Activated T-helper 17 cell treated with anti-CD3 and anti-CD28 coated beads, Interleukin-2, amount 50 U/mL, for 72 hours (primary cell): ENCODE results near the gene PADI2. TPM values are rescaled to one million over a fixed set of nuclear protein-coding genes. Genes with fewer than 3 reads are reported as not detected.

Source experiments
- ATAC-seq: fragments of 150-1000 bp; cut with Tn5 transposase; replicated peaks from 2 replicates; pipeline ENCODE4 v1.10.0; 2021; ENCODE audit warnings: mild to moderate bottlenecking, moderate library complexity
- H3K27ac Mint-ChIP-seq: one replicate; pipeline ENCODE4 v1.8.0; 2022; ENCODE audit warnings: mixed read lengths
- H3K27me3 Mint-ChIP-seq: one replicate; pipeline ENCODE4 v1.8.0; 2022; ENCODE audit warnings: mixed read lengths
- H3K36me3 Mint-ChIP-seq: one replicate; pipeline ENCODE4 v1.8.0; 2022; ENCODE audit warnings: low read depth, mild to moderate bottlenecking, mixed read lengths
- H3K4me1 Mint-ChIP-seq: one replicate; pipeline ENCODE4 v1.8.0; 2022; ENCODE audit warnings: mixed read lengths
- H3K4me3 Mint-ChIP-seq: one replicate; pipeline ENCODE4 v1.8.0; 2022; ENCODE audit warnings: mild to moderate bottlenecking, mixed read lengths
- H3K9me3 Mint-ChIP-seq: one replicate; pipeline ENCODE4 v1.8.0; 2022; ENCODE audit warnings: mixed read lengths
- total RNA-seq, 2 donors: library from RNA; stranded (reverse); gene quantifications; one replicate each; pipeline ENCODE4 v1.2.3, GENCODE V29; 2022

PADI2 gene
- total RNA-seq, 2 donors from 2014 or later = 0.13 to 0.26 TPM

DNA sequence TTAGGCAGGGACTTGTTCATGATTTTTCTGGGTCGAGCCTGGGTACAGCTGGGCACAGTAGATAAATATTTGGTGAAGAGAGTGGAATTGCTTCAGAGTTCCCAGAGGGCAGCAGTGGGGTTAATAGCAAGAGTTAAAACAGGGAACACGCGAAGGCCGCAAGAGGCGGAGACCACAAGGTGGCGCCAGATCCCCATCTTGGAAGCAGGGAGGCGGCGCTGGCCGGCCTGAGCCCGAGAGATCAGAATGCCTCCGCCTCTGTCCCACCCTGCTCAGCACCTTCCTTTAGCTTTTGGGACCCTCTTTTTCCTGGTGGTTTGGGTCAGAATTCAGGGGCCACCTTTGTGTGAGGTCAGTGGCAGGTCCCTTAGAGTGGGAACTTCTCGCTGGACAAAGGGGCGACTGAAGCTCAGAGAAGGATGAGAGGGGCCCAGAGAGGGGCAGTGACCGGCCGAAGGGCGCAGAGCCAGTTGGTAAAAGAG, 6.5 kb upstream of the PADI2 start:
- Mint-ChIP-seq H3K36me3 (no peaks in the 10 kb centered on the region), H3K4me3 (no peak overlapping the region), H3K9me3 (no peaks in the 10 kb centered on the region), H3K27me3 (no peaks in the 10 kb centered on the region), H3K27ac (no peak overlapping the region), H3K4me1 (no peaks in the 10 kb centered on the region)
- peak; percentile 84 for ATAC-seq

DNA sequence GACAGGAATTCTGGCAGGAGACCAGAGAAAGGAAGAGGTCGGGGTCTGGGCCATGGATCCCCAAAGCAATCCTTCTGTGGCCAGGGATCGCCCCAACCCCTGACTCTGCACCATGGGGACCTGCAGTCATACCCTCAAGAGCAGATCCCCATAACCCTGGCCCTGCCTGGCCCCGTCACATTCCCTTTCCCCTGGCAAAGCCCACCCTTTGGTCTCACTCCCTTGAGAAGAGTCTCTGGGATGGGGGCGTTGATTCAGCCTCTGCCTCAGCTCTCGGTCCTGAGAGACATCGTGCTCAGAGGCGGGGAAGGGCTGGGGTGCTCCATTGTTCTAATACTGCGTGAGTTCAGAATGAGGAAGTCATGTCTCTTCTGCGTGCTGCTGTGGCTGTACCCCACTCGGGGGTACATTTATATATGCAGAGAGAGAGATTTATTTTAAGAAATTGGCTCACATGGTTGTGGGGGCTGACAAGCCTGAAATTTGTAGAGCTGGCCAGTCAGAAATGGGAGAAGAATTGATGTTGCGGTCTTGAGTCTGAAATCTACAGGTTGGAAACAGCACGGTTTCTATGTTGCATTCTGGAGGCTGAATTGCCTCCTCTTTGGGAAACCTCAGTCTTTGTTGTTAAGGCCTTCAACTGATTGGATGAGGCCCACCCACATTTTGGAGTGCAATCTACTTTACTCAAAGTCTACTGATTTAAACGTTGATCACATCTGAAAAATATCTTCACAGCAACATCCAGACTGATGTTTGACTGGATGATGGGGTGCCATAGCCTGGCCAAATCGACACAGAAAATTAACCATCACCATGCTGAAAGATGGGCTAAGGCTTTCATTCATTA, 4.2 kb upstream of the PADI2 start:
- Mint-ChIP-seq H3K27me3 (peaks cover 10% of the 10 kb centered on the region), H3K4me1 (no peaks in the 10 kb centered on the region), H3K9me3 (no peaks in the 10 kb centered on the region), H3K36me3 (no peaks in the 10 kb centered on the region), H3K27ac (no peak overlapping the region), H3K4me3 (no peak overlapping the region)
- ATAC-seq = no peak

DNA sequence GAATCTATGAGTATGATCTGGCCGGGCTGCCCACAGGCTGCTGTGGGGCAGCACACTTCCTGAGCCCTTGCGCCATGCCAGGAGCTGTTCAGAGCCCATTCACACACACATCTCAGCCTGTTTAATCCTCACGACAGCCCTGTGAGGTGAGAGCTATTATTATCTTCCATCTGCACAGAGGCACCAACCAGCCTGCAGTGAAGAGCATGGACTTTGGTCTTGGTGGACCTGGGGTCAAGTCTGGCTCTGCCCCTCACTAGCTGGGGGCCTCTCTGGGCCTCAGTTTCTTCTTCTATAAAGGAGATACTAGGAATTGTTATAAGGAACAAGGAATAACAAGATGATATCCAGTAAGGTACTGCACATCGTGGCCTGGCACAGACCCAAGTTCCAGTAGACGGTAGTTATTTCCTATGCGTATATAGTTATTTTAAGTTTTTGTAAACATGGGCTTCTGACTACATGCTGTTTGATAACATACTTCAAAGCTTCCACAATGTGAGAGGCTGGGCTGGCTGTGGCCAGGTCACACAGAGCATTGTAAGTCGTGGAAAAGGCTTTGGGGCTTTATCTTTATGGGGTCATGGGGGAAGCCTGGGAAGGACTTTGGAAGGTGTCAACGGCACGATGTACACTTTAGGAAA, 3.4 kb upstream of the PADI2 start:
- H3K27me3 Mint-ChIP-seq = peaks cover 17% of the 10 kb centered on the region
- H3K4me3 Mint-ChIP-seq = no peak overlapping the region
- H3K4me1 Mint-ChIP-seq = no peaks in the 10 kb centered on the region
- no peaks in the 10 kb centered on the region for H3K36me3 Mint-ChIP-seq
- ATAC-seq = no peak
- no peaks in the 10 kb centered on the region for H3K9me3 Mint-ChIP-seq
- no peak overlapping the region for H3K27ac Mint-ChIP-seq

DNA sequence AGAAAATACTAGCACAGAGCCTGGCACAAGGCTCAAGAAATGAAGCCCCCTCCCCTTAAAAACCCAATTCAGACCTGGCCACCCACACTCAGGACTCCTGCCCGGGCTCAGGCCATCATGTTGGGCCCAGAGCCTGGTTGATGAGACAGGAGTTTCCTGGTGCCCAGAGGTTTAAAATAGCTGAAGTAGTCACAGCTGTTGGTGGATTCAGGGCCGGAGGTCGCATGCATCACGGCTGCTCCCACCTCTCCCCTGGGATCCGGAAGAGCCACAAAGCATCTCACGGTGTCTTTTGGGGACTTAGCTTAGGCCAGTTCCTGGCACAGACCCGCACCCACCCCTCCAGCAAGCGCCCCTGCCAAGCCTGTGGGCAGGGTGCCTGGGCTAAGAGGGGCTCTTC, 2.6 kb upstream of the PADI2 start:
- Mint-ChIP-seq H3K27ac (no peak overlapping the region), H3K36me3 (no peaks in the 10 kb centered on the region), H3K27me3 (peaks cover 21% of the 10 kb centered on the region), H3K4me1 (no peaks in the 10 kb centered on the region), H3K9me3 (no peaks in the 10 kb centered on the region), H3K4me3 (no peak overlapping the region)
- no peak for ATAC-seq

DNA sequence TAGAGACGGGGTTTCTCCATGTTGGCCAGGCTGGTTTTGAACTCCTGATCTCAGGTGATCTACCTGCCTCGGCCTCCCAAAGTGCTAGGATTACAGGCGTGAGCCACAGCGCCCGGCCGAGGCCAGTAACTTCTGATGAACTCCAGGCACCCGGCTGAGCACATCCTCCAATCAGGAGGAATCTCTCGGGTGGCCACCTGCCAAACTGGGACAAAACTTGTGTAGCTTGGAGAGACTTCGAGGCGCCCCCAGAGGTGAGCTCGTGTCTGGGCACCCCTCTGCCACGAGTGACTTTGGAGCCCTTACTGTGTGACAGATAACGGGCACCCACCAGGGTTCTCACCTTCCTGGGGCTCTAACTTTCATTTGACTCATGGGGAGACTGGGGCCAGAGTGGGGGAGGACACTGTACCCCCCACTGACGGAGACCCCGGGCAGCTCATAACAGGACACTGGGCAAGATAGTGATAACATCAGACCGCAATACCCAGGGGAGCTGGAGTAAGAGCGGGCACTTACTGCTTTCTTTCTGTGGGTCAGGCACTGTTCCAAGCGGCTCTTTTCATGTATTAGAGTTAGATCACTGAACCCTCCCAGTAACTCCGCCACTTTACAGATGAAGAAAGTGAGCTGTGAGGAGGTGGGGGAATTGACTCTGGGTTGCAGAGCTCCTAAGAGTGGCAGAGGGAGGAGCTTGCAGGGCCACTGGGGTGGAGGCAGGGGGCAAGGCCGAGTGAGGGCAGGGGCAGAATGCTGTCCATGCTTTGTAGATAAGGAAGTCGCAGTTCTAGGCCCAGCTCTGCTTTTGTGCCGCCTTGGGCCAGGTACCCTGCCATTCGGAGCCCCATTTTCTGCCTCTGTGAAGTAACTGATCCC, 1.9 kb upstream of the PADI2 start:
- H3K4me1 Mint-ChIP-seq = no peaks in the 10 kb centered on the region
- H3K27ac Mint-ChIP-seq = no peak overlapping the region
- H3K27me3 Mint-ChIP-seq = peaks cover 28% of the 10 kb centered on the region
- no peaks in the 10 kb centered on the region for H3K9me3 Mint-ChIP-seq
- no peaks in the 10 kb centered on the region for H3K36me3 Mint-ChIP-seq
- H3K4me3 Mint-ChIP-seq = no peak overlapping the region
- no peak for ATAC-seq

DNA sequence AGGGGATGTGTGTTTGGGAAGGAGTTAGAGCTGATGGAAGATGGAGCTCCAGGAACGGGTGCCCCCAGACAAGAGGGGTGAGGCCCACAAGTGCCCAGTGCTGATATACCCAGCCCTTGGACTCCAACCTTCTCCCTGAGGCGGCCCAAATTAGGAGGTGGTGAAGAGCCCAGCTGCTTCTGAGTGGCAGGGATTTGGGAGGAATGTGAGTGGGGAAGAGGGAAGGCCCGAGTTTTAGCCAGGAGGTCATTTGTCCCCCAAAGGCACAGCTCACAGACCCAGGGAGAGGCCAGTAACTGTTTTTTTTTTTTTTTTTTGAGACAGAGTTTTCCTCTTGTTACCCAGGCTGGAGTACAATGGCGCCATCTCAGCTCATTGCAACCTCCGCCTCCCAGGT, 1.2 kb upstream of the PADI2 start:
- H3K4me1 Mint-ChIP-seq = no peaks in the 10 kb centered on the region
- H3K4me3 Mint-ChIP-seq = no peak overlapping the region
- no peaks in the 10 kb centered on the region for H3K9me3 Mint-ChIP-seq
- H3K36me3 Mint-ChIP-seq = no peaks in the 10 kb centered on the region
- H3K27me3 Mint-ChIP-seq = peaks cover 35% of the 10 kb centered on the region
- ATAC-seq = no peak
- H3K27ac Mint-ChIP-seq = no peak overlapping the region

DNA sequence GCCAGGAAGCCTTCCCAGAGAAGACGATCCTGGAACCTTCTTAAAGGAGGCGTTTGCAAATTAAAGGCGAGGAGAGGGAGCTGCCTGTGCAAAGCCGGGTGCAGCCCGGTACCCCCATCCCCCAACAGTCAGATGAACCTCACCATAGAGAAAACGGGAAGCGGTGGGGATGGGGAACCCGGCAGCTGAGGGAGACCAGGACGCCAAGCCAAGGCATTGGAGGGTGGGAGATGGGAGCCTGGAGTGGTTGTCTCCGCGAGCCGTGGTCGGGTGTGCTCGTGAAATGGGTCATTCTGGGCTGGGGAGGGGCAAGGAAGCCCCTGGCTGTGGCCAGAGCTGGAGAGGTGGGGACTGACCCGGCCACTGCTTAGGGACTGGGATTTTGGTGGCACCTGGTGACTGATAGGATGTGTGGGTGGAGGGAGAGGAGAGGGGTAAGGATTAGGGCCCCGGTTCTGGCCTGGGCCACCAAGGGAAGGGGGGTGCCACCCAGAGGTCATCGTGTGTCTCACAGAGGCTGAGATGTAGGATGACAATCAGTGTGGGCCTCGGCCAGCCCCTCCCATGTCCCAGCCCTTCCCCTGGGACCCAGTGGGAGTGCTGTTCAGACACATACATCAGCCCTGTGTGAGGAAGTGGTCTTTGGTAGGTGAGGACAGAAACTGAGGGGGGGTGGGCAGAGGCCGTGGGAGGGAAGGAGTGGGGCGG, 676 bp upstream of the PADI2 start:
- H3K9me3 Mint-ChIP-seq = no peaks in the 10 kb centered on the region
- no peak overlapping the region for H3K27ac Mint-ChIP-seq
- H3K4me1 Mint-ChIP-seq = no peaks in the 10 kb centered on the region
- no peak for ATAC-seq
- no peaks in the 10 kb centered on the region for H3K36me3 Mint-ChIP-seq
- peak overlapping the region; percentile 36 for H3K4me3 Mint-ChIP-seq
- H3K27me3 Mint-ChIP-seq = peaks cover 40% of the 10 kb centered on the region

DNA sequence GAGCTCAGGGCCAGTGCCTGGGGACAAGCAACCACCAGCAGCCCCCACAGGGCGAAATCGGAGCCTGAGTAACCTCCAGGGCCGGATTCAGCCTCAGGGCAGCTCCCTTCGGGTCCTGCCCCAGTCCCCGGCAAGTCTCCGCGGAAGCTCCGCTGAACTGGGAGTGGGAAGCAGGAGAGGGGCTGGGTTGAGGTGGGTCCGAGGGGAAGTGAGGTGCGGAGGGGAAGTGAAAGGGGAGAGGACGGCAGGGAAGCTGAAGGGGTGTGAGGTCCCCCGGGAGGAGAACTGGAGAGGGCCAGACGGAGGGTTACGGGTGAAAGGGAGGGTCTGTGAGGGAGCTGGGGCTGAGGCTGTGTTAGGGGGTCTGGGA, 560 bp downstream of the PADI2 start:
- ATAC-seq = no peak
- H3K4me3 Mint-ChIP-seq = peak overlapping the region; percentile 23
- H3K36me3 Mint-ChIP-seq = no peaks in the 10 kb centered on the region
- H3K4me1 Mint-ChIP-seq = no peaks in the 10 kb centered on the region
- no peak overlapping the region for H3K27ac Mint-ChIP-seq
- H3K27me3 Mint-ChIP-seq = peaks cover 41% of the 10 kb centered on the region
- H3K9me3 Mint-ChIP-seq = no peaks in the 10 kb centered on the region

DNA sequence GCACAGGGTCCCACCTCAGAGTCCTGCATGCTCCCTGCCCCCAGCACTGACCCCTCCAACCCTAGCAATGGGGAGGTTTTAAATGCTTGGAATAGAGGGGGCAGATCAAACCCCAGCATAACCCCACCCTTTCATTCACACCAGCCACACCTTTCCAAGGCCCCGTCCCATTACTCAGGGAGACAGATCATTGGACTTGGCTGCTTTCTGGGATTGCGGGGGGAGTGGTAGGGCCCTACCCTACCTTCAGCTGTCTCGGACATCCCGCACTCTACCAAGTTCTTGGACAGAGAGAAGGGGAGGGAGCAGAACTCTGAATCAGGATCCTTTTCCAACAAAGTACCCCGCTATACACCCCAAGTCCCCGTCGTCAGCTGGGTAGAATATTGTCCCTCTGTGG, 983 bp downstream of the PADI2 start:
- no peaks in the 10 kb centered on the region for H3K4me1 Mint-ChIP-seq
- no peaks in the 10 kb centered on the region for H3K9me3 Mint-ChIP-seq
- H3K27ac Mint-ChIP-seq = no peak overlapping the region
- peaks cover 41% of the 10 kb centered on the region for H3K27me3 Mint-ChIP-seq
- peak overlapping the region; percentile 23 for H3K4me3 Mint-ChIP-seq
- ATAC-seq = no peak
- H3K36me3 Mint-ChIP-seq = no peaks in the 10 kb centered on the region

DNA sequence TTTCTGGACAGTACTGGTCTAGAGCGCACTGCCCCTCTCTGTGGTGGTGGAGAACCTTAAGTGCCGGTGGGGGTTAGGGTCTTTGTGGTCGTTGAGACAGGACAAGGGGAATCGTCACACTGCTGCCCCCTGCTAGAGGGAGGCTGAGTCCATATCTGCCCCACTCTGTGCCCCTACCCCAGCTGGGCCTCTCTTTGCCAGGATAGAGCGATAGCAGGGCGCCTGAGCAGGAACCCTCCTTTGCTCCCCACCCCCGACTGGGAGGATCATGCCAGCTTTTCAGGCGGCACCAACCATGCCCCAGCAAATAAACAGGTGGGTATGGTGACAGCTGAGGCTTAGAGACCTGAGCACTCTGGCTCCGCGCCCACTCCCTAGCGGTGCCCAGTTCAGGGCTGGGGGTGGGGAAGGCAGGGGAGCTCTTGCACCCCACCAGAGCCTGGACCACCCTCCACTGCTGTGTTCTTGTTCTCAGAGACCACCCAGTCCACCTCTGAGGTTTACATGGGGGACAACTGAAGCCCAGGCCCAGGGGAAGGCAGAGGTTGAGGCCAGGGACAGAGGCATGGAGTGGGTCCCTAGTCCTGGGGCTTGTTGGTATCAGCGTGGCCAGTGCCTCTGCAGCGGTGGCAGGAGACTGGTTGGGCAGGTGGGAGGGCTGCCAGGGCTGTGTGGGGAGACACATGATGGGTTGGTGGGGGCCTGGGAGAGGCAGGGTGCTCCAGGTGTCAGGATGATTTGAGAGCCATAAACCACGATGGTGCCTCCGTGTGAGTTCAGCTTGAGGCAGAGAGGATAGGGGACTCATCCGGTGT, 1.6 kb downstream of the PADI2 start:
- ATAC-seq = no peak
- Mint-ChIP-seq H3K36me3 (no peaks in the 10 kb centered on the region), H3K27me3 (peaks cover 41% of the 10 kb centered on the region), H3K9me3 (no peaks in the 10 kb centered on the region), H3K4me1 (no peaks in the 10 kb centered on the region), H3K4me3 (peak overlapping the region; percentile 23), H3K27ac (no peak overlapping the region)

DNA sequence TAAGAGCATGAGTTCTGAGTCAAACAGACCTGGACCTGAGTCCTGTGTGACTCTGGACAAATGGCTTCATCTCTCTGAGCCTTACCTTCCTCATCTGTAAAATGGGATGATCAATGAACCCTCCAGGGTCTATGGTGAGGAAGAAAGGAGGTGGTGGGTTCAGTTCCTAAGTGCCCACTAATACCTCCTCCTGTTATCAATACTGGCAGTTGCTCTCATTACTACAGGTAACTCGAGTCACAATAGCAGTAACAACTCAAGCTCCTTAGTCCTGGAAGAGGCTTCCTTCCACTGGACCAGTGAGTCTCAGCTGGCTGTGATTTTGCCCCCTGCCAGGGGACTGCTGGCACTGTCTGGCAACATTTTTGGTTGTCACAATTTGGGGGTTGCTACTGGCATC, 2.6 kb downstream of the PADI2 start:
- Mint-ChIP-seq H3K4me1 (no peaks in the 10 kb centered on the region), H3K4me3 (no peak overlapping the region), H3K9me3 (no peaks in the 10 kb centered on the region), H3K27me3 (peaks cover 41% of the 10 kb centered on the region), H3K36me3 (no peaks in the 10 kb centered on the region), H3K27ac (no peak overlapping the region)
- ATAC-seq = no peak

DNA sequence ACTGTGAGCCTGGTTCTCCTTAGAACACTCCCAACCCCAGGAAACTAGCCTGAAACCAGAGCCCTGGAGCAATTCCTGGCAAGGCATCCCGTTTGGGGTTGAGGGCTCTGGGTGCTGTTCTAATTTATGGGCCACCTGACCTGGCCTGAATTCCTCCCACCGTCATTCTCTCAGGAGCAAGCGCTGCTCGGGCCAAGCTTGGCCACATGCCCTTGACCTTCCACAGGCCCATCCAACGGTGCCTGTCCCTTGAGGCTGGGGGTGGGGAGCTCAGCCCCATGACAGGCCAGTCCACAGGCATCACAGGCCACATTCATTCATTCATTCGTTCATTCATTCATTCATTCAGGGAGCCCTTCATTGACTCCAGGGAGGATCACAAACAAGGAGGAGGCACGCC, 5.3 kb downstream of the PADI2 start:
- H3K27ac Mint-ChIP-seq = no peak overlapping the region
- no peaks in the 10 kb centered on the region for H3K9me3 Mint-ChIP-seq
- ATAC-seq = no peak
- H3K4me3 Mint-ChIP-seq = no peak overlapping the region
- H3K4me1 Mint-ChIP-seq = no peaks in the 10 kb centered on the region
- H3K27me3 Mint-ChIP-seq = peaks cover 36% of the 10 kb centered on the region
- no peaks in the 10 kb centered on the region for H3K36me3 Mint-ChIP-seq

DNA sequence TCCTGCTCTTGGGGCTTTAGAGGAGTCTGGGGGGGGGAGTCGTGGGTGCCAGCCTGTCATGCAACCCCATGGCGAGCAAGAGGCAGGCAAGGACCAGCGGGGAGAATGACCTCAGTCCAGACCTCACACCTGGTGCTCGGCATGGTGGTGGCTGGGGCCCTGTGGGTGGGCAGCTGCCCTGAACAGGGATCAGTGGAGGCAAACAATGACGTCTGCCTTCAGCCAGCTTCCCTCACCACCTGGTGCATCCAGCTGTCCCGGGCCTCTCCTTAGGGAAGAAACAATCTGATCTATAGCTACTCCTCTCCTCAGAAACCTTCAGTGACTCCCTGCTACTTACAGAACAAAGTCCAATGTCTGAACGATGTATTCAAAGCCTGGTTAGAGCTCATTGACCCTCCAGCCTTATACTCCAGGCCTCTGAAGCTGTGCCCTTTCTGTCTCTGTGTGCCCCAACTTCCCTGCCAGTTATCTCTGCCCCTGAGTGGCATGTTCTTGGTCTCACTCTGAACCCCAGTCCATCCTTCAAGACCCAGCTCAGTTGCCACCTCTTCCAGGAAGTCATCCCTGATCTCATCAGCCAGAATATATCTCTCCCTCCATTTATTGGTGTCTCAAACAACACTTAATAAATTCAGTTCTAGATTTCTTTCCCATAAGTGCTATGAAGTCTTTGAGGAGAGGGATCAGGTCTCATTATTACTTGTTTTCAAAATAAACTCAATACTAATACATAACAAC, 6.6 kb downstream of the PADI2 start:
- Mint-ChIP-seq H3K4me3 (no peak overlapping the region), H3K4me1 (no peaks in the 10 kb centered on the region), H3K9me3 (no peaks in the 10 kb centered on the region), H3K27me3 (peaks cover 24% of the 10 kb centered on the region), H3K27ac (no peak overlapping the region), H3K36me3 (no peaks in the 10 kb centered on the region)
- no peak for ATAC-seq
